Stomach (tissue), 9 donors: ENCODE data around the gene IPO13. TPM values are rescaled to one million over a fixed set of nuclear protein-coding genes. Genes with fewer than 3 reads are reported as not detected.

ENCODE experiments used
- DNase-seq, 2 donors: peaks; one replicate each; pipeline versions ENCODE4 v3.0.0 to v3.0.0-alpha.2; 2013 to 2019
- H3K27ac ChIP-seq, 5 donors: fragments of 200-600 bp in 4 of 5; sonication (generic) in 4 of 5; one replicate each; pipeline ENCODE4 v1.5.1; 2013 to 2019; ENCODE audit warnings: mild to moderate bottlenecking in 1 of 5, moderate library complexity in 1 of 5
- H3K27me3 ChIP-seq, 3 donors: fragments of 200-600 bp; sonication (generic); one replicate each; pipeline ENCODE4 v1.5.1; 2017 to 2019; ENCODE audit warnings: mixed run types in 1 of 3
- H3K36me3 ChIP-seq, 4 donors: fragments of 200-600 bp; sonication (generic); 1 replicate in 3 of 4; 2 replicates in 1 of 4; pipeline ENCODE4 v1.5.1; 2016 to 2019
- H3K4me1 ChIP-seq, 4 donors: fragments of 200-600 bp; sonication (generic); one replicate each; pipeline ENCODE4 v1.5.1; 2016 to 2019
- H3K4me3 ChIP-seq, 4 donors: fragments of 200-600 bp; sonication (generic) in 3 of 4; one replicate each; pipeline ENCODE4 v1.5.1; 2016 to 2019; ENCODE audit warnings: mild to moderate bottlenecking in 1 of 4
- H3K9me3 ChIP-seq, 4 donors: fragments of 200-600 bp; sonication (generic); one replicate each; pipeline ENCODE4 v1.5.1; 2016 to 2019
- EP300 ChIP-seq: sonication (generic); formaldehyde crosslinking; IDR thresholded peaks from one replicate; pipeline ENCODE4 v1.6.1; 2017; ENCODE audit warnings: antibody characterized with exemption
- POLR2A ChIP-seq, 4 donors: fragments of 450-650 bp; IDR thresholded peaks; one replicate each; pipeline ENCODE4 v1.6.1; 2016; ENCODE audit warnings: antibody characterized with exemption in 4 of 4, control low read depth in 2 of 4, mild to moderate bottlenecking in 1 of 4, moderate library complexity in 1 of 4
- POLR2AphosphoS5 ChIP-seq, 3 donors: sonication (generic); formaldehyde crosslinking; IDR thresholded peaks; one replicate each; pipeline ENCODE4 v1.6.1; 2016; ENCODE audit warnings: antibody characterized with exemption in 3 of 3
- WGBS, 5 donors: extraction: QIAGEN DNeasy Blood & Tissue Kit in 3 of 5; methylation state at CpG; one replicate each; pipeline versions ENCODE4 v1.1.5 to v1.1.7; 2013 to 2018; 5-methylcytosine and 5-hydroxymethylcytosine counted together
- intact Hi-C: fragments of 100-400 bp; cut with DNase I; formaldehyde crosslinking; loops from one replicate; pipeline ENCODE4 v1.15.1; 2023; ENCODE audit warnings: low total_unique reads
- polyA plus RNA-seq, 3 donors: library from polyadenylated mRNA; stranded (reverse); fragments of 200-250 nt; gene quantifications; one replicate each; pipeline ENCODE4 v1.2.3, GENCODE V29; 2013
- total RNA-seq, 5 donors: library from RNA; depleted of rRNA; stranded (reverse); fragments of >200 nt; gene quantifications; one replicate each; pipeline versions ENCODE4 v1.1.0 to v1.2.3, GENCODE V29; 2014 to 2016
- TF ChIP-seq, protein P1 (sequence below), 7 experiments: fragments of 450-650 bp in 4 of 7; fragments of 200-600 bp in 3 of 7; sonication (generic) in 3 of 7; IDR thresholded peaks; one replicate each; pipeline ENCODE4 v1.5.1; 2016 to 2019; ENCODE audit warnings: antibody characterized with exemption in 7 of 7, control low read depth in 2 of 7, mild to moderate bottlenecking in 1 of 7
- donor health status: healthy with polysubstance abuse.
- donor health status: Bipolar disorder and iron deficiency.
- donor health status: healthy.

IPO13 gene
- total and polyA plus RNA-seq, 8 donors = 6.2 to 54.5 (median 16.9) TPM

DNA sequence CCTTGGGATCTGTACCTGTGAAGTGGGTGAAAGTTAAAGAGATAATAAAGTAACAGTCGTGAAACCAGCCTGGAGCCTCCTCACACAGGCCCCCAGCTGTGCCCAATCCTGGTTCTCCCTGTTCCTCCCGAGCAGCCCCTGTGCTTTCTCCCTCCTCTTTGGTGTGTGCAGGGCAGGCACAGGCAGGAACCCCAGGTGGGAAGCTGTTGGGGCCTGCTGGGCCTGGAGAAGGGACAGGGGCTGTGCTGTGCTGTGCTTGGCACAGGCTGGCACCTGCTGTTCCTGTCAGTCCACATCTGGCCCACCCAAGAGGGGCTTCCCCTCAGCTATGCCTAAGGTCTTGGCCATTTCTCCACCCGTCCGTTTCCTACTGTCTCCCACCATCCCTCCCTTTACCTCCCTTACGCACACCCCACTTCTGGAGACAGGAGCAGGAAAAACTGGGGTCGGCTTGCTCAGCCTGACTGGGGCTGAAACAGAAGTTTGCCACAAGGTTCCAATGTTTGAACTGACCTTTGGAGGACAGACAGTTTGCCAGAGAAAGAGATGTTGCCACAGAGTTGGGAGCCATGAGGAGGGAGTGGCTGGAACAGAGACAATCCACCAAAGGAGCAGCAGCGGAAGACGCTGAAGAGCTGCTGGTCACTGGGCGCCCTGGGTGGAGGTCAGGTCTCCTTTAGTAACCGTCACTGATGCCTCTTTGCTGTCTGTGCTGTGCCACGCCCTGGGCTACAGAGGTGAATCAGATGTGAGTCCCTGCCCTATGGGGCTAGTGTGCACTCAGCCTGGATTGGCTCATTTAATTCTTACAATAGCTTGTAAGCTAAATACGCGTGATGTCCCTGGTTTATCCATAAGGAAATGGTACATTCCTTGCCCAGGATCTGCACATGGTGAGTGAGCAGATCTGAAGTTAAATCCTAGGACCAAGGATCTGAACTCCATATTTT, 31.9 kb upstream of the IPO13 start:
- intact Hi-C loops = no loop called here
- 80 to 87% (median 85%) methylated on average over 12 to 13 of the region's 13 CpGs for WGBS, 5 donors
- Histone ChIP-seq H3K4me3 (no peak overlapping the region), H3K27me3 (no peaks in the 10 kb centered on the region), H3K36me3 (peaks cover 0 to 16% (median under 1%) of the 10 kb centered on the region in 4 donors), H3K9me3 (no peaks in the 10 kb centered on the region), H3K4me1 (peaks cover 0 to 18% (median 5%) of the 10 kb centered on the region in 4 donors), H3K27ac (no peak overlapping the region)
- TF ChIP-seq EP300 (no peak), POLR2AphosphoS5 (IDR thresholded peaks at IDR 0.05) (no peak), POLR2A (IDR thresholded peaks at IDR 0.05) (no peak)
- TF ChIP-seq, protein P1, sequence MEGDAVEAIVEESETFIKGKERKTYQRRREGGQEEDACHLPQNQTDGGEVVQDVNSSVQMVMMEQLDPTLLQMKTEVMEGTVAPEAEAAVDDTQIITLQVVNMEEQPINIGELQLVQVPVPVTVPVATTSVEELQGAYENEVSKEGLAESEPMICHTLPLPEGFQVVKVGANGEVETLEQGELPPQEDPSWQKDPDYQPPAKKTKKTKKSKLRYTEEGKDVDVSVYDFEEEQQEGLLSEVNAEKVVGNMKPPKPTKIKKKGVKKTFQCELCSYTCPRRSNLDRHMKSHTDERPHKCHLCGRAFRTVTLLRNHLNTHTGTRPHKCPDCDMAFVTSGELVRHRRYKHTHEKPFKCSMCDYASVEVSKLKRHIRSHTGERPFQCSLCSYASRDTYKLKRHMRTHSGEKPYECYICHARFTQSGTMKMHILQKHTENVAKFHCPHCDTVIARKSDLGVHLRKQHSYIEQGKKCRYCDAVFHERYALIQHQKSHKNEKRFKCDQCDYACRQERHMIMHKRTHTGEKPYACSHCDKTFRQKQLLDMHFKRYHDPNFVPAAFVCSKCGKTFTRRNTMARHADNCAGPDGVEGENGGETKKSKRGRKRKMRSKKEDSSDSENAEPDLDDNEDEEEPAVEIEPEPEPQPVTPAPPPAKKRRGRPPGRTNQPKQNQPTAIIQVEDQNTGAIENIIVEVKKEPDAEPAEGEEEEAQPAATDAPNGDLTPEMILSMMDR (IDR thresholded peaks at IDR 0.05) = no peak
- no peak for DNase-seq

DNA sequence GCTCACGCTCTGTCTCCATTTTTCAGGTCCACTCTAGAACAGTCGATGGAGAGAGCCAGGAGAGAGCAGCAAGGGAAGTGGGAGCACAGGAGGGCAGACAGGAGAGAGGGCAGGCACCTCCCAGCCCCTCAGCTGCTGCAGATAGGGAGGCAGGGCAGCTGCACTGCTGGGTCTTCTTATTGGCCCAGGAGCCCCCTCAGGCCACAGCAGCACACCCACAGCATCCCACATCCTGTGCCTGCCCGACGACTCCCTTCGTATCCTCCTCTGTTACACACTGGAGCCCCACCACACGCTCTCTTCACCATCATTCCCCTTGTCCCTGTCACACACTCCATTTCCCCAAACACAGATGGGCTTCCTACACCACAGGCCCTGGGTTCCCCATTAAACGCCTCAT, 26.8 kb upstream of the IPO13 start:
- no peak for DNase-seq

DNA sequence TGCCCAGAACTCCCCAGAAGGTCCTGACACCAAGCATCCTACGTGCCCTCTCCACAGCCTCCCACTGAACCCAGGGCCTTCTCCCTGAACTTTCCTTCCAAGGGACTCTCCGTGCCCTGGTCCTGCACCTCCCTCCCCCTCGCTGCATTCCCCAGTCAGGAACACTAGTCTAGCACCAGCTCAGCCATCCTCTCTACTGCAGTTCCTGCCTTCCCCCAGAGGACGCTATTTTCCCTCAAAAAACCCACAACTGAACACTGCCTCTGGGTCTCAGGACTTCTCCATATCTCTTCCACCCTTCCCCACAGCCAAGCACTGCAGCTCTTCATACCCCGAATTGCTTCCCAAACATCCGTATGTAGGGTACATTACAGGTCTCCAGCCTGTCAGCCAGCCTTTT, 25.7 kb upstream of the IPO13 start:
- no peaks in the 10 kb centered on the region for H3K4me1 ChIP-seq
- H3K4me3 ChIP-seq = no peak overlapping the region
- H3K9me3 ChIP-seq = no peaks in the 10 kb centered on the region
- peaks cover 0 to 23% (median 8%) of the 10 kb centered on the region in 4 donors for H3K36me3 ChIP-seq
- no peaks in the 10 kb centered on the region for H3K27me3 ChIP-seq
- 83 to 92% (median 92%) methylated on average over 5 to 6 of the region's 6 CpGs for WGBS, 5 donors
- DNase-seq = no peak
- no peak for TF ChIP-seq POLR2A (IDR thresholded peaks at IDR 0.05)
- TF ChIP-seq, protein P1 (IDR thresholded peaks at IDR 0.05) = no peak
- no peak for TF ChIP-seq POLR2AphosphoS5 (IDR thresholded peaks at IDR 0.05)
- TF ChIP-seq EP300 = no peak
- no peak overlapping the region for H3K27ac ChIP-seq
- intact Hi-C loops = no loop called here

More for the DNA sequence above, 26.8 kb upstream of the IPO13 start:
- H3K4me3 ChIP-seq = no peak overlapping the region
- no peak overlapping the region for H3K27ac ChIP-seq
- no peaks in the 10 kb centered on the region for H3K27me3 ChIP-seq
- H3K36me3 ChIP-seq = peaks cover 0 to 15% (median 4%) of the 10 kb centered on the region in 4 donors
- intact Hi-C loops = no loop called here
- 84 to 90% (median 89%) methylated on average over 7 of the region's 7 CpGs for whole genome bisulfite sequencing, 5 donors
- TF ChIP-seq POLR2A (IDR thresholded peaks at IDR 0.05) = no peak
- TF ChIP-seq, protein P1 (IDR thresholded peaks at IDR 0.05) = no peak
- no peak for TF ChIP-seq POLR2AphosphoS5 (IDR thresholded peaks at IDR 0.05)
- TF ChIP-seq EP300 = no peak
- no peaks in the 10 kb centered on the region for H3K4me1 ChIP-seq
- no peaks in the 10 kb centered on the region for H3K9me3 ChIP-seq

DNA sequence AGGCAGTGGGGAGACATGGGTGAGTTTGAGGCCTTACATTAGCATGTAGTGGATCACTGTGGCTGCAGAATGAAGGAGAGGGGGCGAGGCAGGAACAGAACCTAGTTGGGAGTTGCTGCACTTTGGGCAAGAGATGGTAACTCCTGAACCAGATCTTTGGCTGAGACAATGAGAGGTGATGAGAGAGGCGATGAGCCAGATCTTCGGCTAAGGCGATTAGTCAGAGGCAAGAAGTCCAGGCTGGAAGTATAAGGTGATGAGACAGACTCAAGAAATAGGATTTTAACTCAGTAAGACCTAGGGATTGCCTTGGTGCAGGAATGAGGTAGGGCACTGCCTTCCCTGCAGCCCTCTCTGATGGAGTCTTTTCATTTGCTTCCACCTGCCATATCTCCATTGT, 22.2 kb upstream of the IPO13 start:
- intact Hi-C loops = no loop called here
- Histone ChIP-seq H3K36me3 (peaks cover 0 to 27% (median 11%) of the 10 kb centered on the region in 4 donors), H3K27me3 (no peaks in the 10 kb centered on the region), H3K9me3 (no peaks in the 10 kb centered on the region), H3K4me3 (no peak overlapping the region), H3K27ac (no peak overlapping the region), H3K4me1 (no peaks in the 10 kb centered on the region)
- 83 to 99% (median 89%) methylated on average over 4 of the region's 4 CpGs for WGBS, 5 donors
- no peak for TF ChIP-seq POLR2AphosphoS5 (IDR thresholded peaks at IDR 0.05)
- TF ChIP-seq POLR2A (IDR thresholded peaks at IDR 0.05) = no peak
- TF ChIP-seq, protein P1 (IDR thresholded peaks at IDR 0.05) = no peak
- no peak for TF ChIP-seq EP300
- no peak for DNase-seq
